Transverse colon (tissue), 3 donors: Measurements from ENCODE around the gene U2AF2.

Experiments
- EP300 ChIP-seq: sonication (generic); formaldehyde crosslinking; IDR thresholded peaks from one replicate; pipeline ENCODE4 v1.6.1; 2017; ENCODE audit warnings: antibody characterized with exemption, low read depth
- POLR2A ChIP-seq: fragments of 450-650 bp; IDR thresholded peaks from one replicate; pipeline ENCODE4 v1.6.1; 2016; ENCODE audit warnings: antibody characterized with exemption, mild to moderate bottlenecking, moderate library complexity
- TF ChIP-seq, protein P1 (sequence below), 5 experiments: fragments of 200-600 bp in 3 of 5; fragments of 450-650 bp in 2 of 5; sonication (generic) in 3 of 5; IDR thresholded peaks; 1 replicate in 2 of 5; 2 replicates in 3 of 5; pipeline ENCODE4 v1.5.1; 2016 to 2017; ENCODE audit warnings: antibody characterized with exemption in 5 of 5, inconsistent platforms in 3 of 5, mild to moderate bottlenecking in 2 of 5, moderate library complexity in 1 of 5

DNA sequence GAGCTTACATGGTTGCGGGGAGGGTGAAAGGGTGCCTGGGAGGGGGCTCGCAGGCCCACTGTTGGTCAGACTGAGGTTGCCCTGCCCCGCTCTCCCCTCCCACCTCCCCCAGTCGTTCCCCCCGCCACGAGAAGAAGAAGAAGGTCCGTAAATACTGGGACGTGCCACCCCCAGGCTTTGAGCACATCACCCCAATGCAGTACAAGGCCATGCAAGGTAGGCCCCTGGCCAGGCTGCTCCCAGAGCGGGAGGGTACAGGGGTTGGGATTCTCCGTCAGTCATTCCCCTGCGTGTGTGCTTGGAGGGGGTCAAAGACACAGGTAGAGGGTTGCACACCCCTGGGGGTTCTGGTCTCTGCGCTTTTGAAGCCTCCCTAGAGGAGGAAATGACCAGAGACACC, 5.6 kb downstream of the U2AF2 start:
- TF ChIP-seq POLR2A (no peak), EP300 (no peak)
- TF ChIP-seq, protein P1, sequence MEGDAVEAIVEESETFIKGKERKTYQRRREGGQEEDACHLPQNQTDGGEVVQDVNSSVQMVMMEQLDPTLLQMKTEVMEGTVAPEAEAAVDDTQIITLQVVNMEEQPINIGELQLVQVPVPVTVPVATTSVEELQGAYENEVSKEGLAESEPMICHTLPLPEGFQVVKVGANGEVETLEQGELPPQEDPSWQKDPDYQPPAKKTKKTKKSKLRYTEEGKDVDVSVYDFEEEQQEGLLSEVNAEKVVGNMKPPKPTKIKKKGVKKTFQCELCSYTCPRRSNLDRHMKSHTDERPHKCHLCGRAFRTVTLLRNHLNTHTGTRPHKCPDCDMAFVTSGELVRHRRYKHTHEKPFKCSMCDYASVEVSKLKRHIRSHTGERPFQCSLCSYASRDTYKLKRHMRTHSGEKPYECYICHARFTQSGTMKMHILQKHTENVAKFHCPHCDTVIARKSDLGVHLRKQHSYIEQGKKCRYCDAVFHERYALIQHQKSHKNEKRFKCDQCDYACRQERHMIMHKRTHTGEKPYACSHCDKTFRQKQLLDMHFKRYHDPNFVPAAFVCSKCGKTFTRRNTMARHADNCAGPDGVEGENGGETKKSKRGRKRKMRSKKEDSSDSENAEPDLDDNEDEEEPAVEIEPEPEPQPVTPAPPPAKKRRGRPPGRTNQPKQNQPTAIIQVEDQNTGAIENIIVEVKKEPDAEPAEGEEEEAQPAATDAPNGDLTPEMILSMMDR (IDR thresholded peaks at IDR 0.05), result no peak
